ENCODE results near the gene ASIP. TPM values are rescaled to one million over a fixed set of nuclear protein-coding genes. Genes with fewer than 3 reads are reported as not detected.

Gene ASIP
- total and polyA plus RNA-seq, 2 of the 13 experiments (the other 11 are each of a cell fraction or from before 2014, with no cell fraction given), result not detected

- no peaks in the 10 kb centered on the region for H4K20me1 ChIP-seq (ENCODE audit: insufficient read depth, low read length)
- no peaks in the 10 kb centered on the region for H3K9me3 ChIP-seq (ENCODE audit: low read length)
- H3K36me3 ChIP-seq (replicated peaks in 1 of 2; ENCODE audit: control insufficient read depth in 1 of 2, insufficient read depth in 2 of 2, low read length in 2 of 2), result peaks cover 7 to 14% of the 10 kb centered on the region in 2 experiments
- H3K9ac ChIP-seq (ENCODE audit: insufficient read depth, low read depth, low read length), result no peak overlapping the region
- ATAC-seq (no peak; the same call in 1 of the 3 replicates), FAIRE-seq (no peak), DNase-seq (ENCODE audit: low spot score) (no peak)
- H3K27ac ChIP-seq (ENCODE audit: extremely low read length, insufficient read depth, low read length), result no peak overlapping the region
- BruUV-seq (replicated peaks), result no TSS peak
- no peaks in the 10 kb centered on the region for H3K4me1 ChIP-seq (ENCODE audit: insufficient read depth, low read length)
- no peak overlapping the region for H3K4me2 ChIP-seq (ENCODE audit: low read depth, low read length)
- H3K27me3 ChIP-seq (ENCODE audit: control insufficient read depth in 1 of 2, insufficient read depth in 2 of 2, low read length in 2 of 2), result no peaks in the 10 kb centered on the region
- CTCF ChIA-PET (ENCODE audit: low intra/inter-chr PET ratio, low total read pairs), result no interaction called here
- no peak overlapping the region for H3K4me3 ChIP-seq (replicated peaks in 1 of 3; ENCODE audit: insufficient read depth in 1 of 3, low read depth in 2 of 3, low read length in 3 of 3)
- WGBS (ENCODE audit: low lambda C conversion rate), result 97% methylated on average over 58 of the region's 58 CpGs
- in situ Hi-C loops (cut with HindIII; ENCODE audit: extremely low pct_ligation_motif_present, low pct_unique_long_range_greater_than_20kb), result no loop called here
- no peaks in the 10 kb centered on the region for H3K79me2 ChIP-seq (ENCODE audit: insufficient read depth, low read length)
- no peak overlapping the region for H2AFZ ChIP-seq (ENCODE audit: low read length)
- POLR2A ChIA-PET, result no interaction called here
- intact Hi-C loops (cut with micrococcal nuclease; ENCODE audit: unreplicated experiment), result no loop called here
- TF ChIP-seq KDM6A (CRISPR knock-in tag; IDR thresholded peaks at IDR 0.05; ENCODE audit: low read depth) (no peak), ZNF768 (CRISPR knock-in tag; IDR thresholded peaks at IDR 0.05) (peak; percentile 55; the same call in 1 of the 2 replicates), AGO2 (optimal IDR thresholded peaks at IDR 0.05; ENCODE audit: low read depth, low read length) (peak; percentile 95), ATF1 (CRISPR knock-in tag; IDR thresholded peaks at IDR 0.05) (no peak), ZNF678 (CRISPR knock-in tag; IDR thresholded peaks at IDR 0.05) (no peak), ZBTB33 (CRISPR knock-in tag; IDR thresholded peaks at IDR 0.05) (peak; percentile 58; the same call in 1 of the 2 replicates), RBFOX2 (IDR thresholded peaks at IDR 0.05; ENCODE audit: low read depth, low read length) (0 out of 2 replicates have a peak, but pooled peaks have one; percentile 18), ZNF343 (CRISPR knock-in tag; IDR thresholded peaks at IDR 0.05) (no peak), ZNF800 (CRISPR knock-in tag; IDR thresholded peaks at IDR 0.05) (no peak), ZMAT5 (CRISPR knock-in tag; IDR thresholded peaks at IDR 0.05; ENCODE audit: borderline replicate concordance, low read depth) (no peak), TBX2 (CRISPR knock-in tag; IDR thresholded peaks at IDR 0.05; ENCODE audit: borderline replicate concordance) (no peak)
- TF ChIP-seq, protein P1, sequence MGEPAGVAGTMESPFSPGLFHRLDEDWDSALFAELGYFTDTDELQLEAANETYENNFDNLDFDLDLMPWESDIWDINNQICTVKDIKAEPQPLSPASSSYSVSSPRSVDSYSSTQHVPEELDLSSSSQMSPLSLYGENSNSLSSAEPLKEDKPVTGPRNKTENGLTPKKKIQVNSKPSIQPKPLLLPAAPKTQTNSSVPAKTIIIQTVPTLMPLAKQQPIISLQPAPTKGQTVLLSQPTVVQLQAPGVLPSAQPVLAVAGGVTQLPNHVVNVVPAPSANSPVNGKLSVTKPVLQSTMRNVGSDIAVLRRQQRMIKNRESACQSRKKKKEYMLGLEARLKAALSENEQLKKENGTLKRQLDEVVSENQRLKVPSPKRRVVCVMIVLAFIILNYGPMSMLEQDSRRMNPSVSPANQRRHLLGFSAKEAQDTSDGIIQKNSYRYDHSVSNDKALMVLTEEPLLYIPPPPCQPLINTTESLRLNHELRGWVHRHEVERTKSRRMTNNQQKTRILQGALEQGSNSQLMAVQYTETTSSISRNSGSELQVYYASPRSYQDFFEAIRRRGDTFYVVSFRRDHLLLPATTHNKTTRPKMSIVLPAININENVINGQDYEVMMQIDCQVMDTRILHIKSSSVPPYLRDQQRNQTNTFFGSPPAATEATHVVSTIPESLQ (CRISPR knock-in tag; conservative IDR thresholded peaks at IDR 0.05), result no peak
- TF ChIP-seq, protein P2, sequence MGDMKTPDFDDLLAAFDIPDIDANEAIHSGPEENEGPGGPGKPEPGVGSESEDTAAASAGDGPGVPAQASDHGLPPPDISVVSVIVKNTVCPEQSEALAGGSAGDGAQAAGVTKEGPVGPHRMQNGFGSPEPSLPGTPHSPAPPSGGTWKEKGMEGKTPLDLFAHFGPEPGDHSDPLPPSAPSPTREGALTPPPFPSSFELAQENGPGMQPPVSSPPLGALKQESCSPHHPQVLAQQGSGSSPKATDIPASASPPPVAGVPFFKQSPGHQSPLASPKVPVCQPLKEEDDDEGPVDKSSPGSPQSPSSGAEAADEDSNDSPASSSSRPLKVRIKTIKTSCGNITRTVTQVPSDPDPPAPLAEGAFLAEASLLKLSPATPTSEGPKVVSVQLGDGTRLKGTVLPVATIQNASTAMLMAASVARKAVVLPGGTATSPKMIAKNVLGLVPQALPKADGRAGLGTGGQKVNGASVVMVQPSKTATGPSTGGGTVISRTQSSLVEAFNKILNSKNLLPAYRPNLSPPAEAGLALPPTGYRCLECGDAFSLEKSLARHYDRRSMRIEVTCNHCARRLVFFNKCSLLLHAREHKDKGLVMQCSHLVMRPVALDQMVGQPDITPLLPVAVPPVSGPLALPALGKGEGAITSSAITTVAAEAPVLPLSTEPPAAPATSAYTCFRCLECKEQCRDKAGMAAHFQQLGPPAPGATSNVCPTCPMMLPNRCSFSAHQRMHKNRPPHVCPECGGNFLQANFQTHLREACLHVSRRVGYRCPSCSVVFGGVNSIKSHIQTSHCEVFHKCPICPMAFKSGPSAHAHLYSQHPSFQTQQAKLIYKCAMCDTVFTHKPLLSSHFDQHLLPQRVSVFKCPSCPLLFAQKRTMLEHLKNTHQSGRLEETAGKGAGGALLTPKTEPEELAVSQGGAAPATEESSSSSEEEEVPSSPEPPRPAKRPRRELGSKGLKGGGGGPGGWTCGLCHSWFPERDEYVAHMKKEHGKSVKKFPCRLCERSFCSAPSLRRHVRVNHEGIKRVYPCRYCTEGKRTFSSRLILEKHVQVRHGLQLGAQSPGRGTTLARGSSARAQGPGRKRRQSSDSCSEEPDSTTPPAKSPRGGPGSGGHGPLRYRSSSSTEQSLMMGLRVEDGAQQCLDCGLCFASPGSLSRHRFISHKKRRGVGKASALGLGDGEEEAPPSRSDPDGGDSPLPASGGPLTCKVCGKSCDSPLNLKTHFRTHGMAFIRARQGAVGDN (CRISPR knock-in tag; IDR thresholded peaks at IDR 0.05), result 0 out of 2 replicates have a peak, but pooled peaks have one; percentile 33
These were observed 27.8 kb downstream of the ASIP start for GRCh38 chr20:34268851-34269636.

Data from HepG2 (cell line).